Astrocyte (in vitro differentiated cells and primary cell): Measurements from ENCODE around the gene FOXJ2. TPM values are rescaled to one million over a fixed set of nuclear protein-coding genes. Genes with fewer than 3 reads are reported as not detected.

Experiments used
- DNase-seq: peaks from one replicate; pipeline ENCODE4 v3.0.0-alpha.2; 2010; ENCODE audit warnings: low read depth
- FAIRE-seq: peaks from 2 replicates; lab custom pipeline; 2011; peaks lifted over from hg19 to GRCh38; lab: Jason Lieb, UNC
- H2AFZ ChIP-seq: 2 replicates; pipeline ENCODE4 v1.6.0; 2012; ENCODE audit warnings: low read depth, low read length, inconsistent platforms
- H3K27ac ChIP-seq: 2 replicates; pipeline ENCODE4 v1.5.1; 2011; ENCODE audit warnings: low read depth, low read length, inconsistent platforms
- H3K27me3 ChIP-seq: 2 replicates; pipeline ENCODE4 v1.6.0; 2011; ENCODE audit warnings: low read length, inconsistent platforms; ENCODE audit not compliant: insufficient read depth
- H3K36me3 ChIP-seq: 2 replicates; pipeline ENCODE4 v1.5.1; 2011; ENCODE audit warnings: low read length, inconsistent platforms; ENCODE audit not compliant: insufficient read depth
- H3K4me1 ChIP-seq: 2 replicates; pipeline ENCODE4 v1.5.1; 2011; ENCODE audit warnings: low read length, inconsistent platforms; ENCODE audit not compliant: insufficient read depth
- H3K4me2 ChIP-seq: 2 replicates; pipeline ENCODE4 v1.6.0; 2012; ENCODE audit warnings: low read length, inconsistent platforms
- H3K4me3 ChIP-seq: 2 replicates; pipeline ENCODE4 v1.5.1; 2011; ENCODE audit warnings: low read depth, mild to moderate bottlenecking, low read length, inconsistent platforms; ENCODE audit not compliant: insufficient read depth
- H3K79me2 ChIP-seq: 2 replicates; pipeline ENCODE4 v1.6.0; 2012; ENCODE audit warnings: mild to moderate bottlenecking, low read length, inconsistent platforms; ENCODE audit not compliant: insufficient read depth
- H3K9ac ChIP-seq: 2 replicates; pipeline ENCODE4 v1.6.0; 2012; ENCODE audit warnings: mild to moderate bottlenecking, low read length, inconsistent platforms
- H3K9me3 ChIP-seq: 2 replicates; pipeline ENCODE4 v1.5.1; 2012; ENCODE audit warnings: low read depth, mild to moderate bottlenecking, low read length, inconsistent platforms; ENCODE audit not compliant: insufficient read depth
- H4K20me1 ChIP-seq: 2 replicates; pipeline ENCODE4 v1.6.0; 2012; ENCODE audit warnings: low read length, inconsistent platforms; ENCODE audit not compliant: insufficient read depth
- H3K27ac Mint-ChIP-seq: one replicate; pipeline ENCODE4 v1.8.0; 2021; ENCODE audit warnings: mild to moderate bottlenecking, mixed read lengths; ENCODE audit not compliant: unreplicated experiment
- H3K27me3 Mint-ChIP-seq: one replicate; pipeline ENCODE4 v1.8.0; 2021; ENCODE audit warnings: low read depth, mixed read lengths; ENCODE audit not compliant: unreplicated experiment
- H3K36me3 Mint-ChIP-seq: one replicate; pipeline ENCODE4 v1.8.0; 2021; ENCODE audit warnings: low read depth, mixed read lengths; ENCODE audit not compliant: unreplicated experiment
- H3K4me1 Mint-ChIP-seq: one replicate; pipeline ENCODE4 v1.8.0; 2021; ENCODE audit warnings: low read depth, mixed read lengths; ENCODE audit not compliant: unreplicated experiment
- H3K4me3 Mint-ChIP-seq: one replicate; pipeline ENCODE4 v1.8.0; 2021; ENCODE audit warnings: mild to moderate bottlenecking, moderate library complexity, mixed read lengths; ENCODE audit not compliant: unreplicated experiment
- H3K9me3 Mint-ChIP-seq: one replicate; pipeline ENCODE4 v1.8.0; 2021; ENCODE audit warnings: mild to moderate bottlenecking, mixed read lengths; ENCODE audit not compliant: unreplicated experiment
- EZH2 ChIP-seq: IDR thresholded peaks from 2 replicates; pipeline ENCODE4 v1.6.1; 2012; ENCODE audit warnings: mild to moderate bottlenecking, low read length, inconsistent platforms; ENCODE audit not compliant: insufficient read depth
- total RNA-seq: library from RNA; stranded (reverse); gene quantifications from 2 replicates; pipeline ENCODE4 v1.2.1, GENCODE V29; 2021
- TF ChIP-seq, protein P1 (sequence below): IDR thresholded peaks from 2 replicates; pipeline ENCODE4 v1.5.1; 2011; ENCODE audit warnings: low read depth, mild to moderate bottlenecking, inconsistent platforms, low read length, moderate library complexity; ENCODE audit not compliant: insufficient read depth

Gene FOXJ2
- total RNA-seq, 1 donor from 2014 or later = 16.0 TPM

- H3K36me3 Mint-ChIP-seq = peaks cover 17% of the 10 kb centered on the region
- Histone ChIP-seq H3K27ac (no peak overlapping the region), H3K79me2 (no peaks in the 10 kb centered on the region), H3K27me3 (no peaks in the 10 kb centered on the region), H4K20me1 (no peaks in the 10 kb centered on the region), H3K4me2 (no peak overlapping the region), H3K36me3 (peaks cover 25% of the 10 kb centered on the region), H3K4me1 (no peaks in the 10 kb centered on the region), H3K9ac (no peak overlapping the region), H2AFZ (no peak overlapping the region), H3K4me3 (no peak overlapping the region), H3K9me3 (no peaks in the 10 kb centered on the region)
- H3K27me3 Mint-ChIP-seq = no peaks in the 10 kb centered on the region
- H3K4me1 Mint-ChIP-seq = no peaks in the 10 kb centered on the region
- no peak for TF ChIP-seq EZH2
- TF ChIP-seq, protein P1, sequence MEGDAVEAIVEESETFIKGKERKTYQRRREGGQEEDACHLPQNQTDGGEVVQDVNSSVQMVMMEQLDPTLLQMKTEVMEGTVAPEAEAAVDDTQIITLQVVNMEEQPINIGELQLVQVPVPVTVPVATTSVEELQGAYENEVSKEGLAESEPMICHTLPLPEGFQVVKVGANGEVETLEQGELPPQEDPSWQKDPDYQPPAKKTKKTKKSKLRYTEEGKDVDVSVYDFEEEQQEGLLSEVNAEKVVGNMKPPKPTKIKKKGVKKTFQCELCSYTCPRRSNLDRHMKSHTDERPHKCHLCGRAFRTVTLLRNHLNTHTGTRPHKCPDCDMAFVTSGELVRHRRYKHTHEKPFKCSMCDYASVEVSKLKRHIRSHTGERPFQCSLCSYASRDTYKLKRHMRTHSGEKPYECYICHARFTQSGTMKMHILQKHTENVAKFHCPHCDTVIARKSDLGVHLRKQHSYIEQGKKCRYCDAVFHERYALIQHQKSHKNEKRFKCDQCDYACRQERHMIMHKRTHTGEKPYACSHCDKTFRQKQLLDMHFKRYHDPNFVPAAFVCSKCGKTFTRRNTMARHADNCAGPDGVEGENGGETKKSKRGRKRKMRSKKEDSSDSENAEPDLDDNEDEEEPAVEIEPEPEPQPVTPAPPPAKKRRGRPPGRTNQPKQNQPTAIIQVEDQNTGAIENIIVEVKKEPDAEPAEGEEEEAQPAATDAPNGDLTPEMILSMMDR = no peak
- FAIRE-seq (no peak), DNase-seq (no peak)
- no peak overlapping the region for H3K4me3 Mint-ChIP-seq
- no peak overlapping the region for H3K27ac Mint-ChIP-seq
- peaks cover 4% of the 10 kb centered on the region for H3K9me3 Mint-ChIP-seq
Observed at GRCh38 chr12:8099235-8099634, 66.7 kb downstream of the FOXJ2 start.

Other genes with a start within 250 kb of the FOXJ2 start
- 0.16 and 0.94 TPM in 2 replicates for gene NANOG, start 243.3 kb upstream of the FOXJ2 start, total RNA-seq
- gene SLC2A14, start 159.8 kb upstream of the FOXJ2 start, total RNA-seq = 2.3 and 2.8 TPM in 2 replicates
- gene SLC2A3, start 96.5 kb upstream of the FOXJ2 start, total RNA-seq = 178 and 389 TPM in 2 replicates
- gene C3AR1, start 33.6 kb downstream of the FOXJ2 start, total RNA-seq = 7.1 and 8.3 TPM in 2 replicates
- 27.6 and 30.9 TPM in 2 replicates for gene NECAP1, start 49.6 kb downstream of the FOXJ2 start, total RNA-seq
- gene CLEC4A, start 90.9 kb downstream of the FOXJ2 start, total RNA-seq = 0.32 and 1.6 TPM in 2 replicates
- not detected in 2 replicates for gene ZNF705A, start 124.3 kb downstream of the FOXJ2 start, total RNA-seq
- gene FAM90A1, start 194.9 kb downstream of the FOXJ2 start, total RNA-seq = not detected in 2 replicates